Cardiac muscle cell (in vitro differentiated cells and primary cell): ENCODE measurements around the gene DUS3L. TPM values are rescaled to one million over a fixed set of nuclear protein-coding genes. Genes with fewer than 3 reads are reported as not detected.

ENCODE experiments used
- DNase-seq, 2 donors: peaks; one replicate each; pipeline versions ENCODE4 v3.0.0 to v3.0.0-alpha.2; 2010 to 2017; ENCODE audit warnings: low read depth in 1 of 2, low spot score in 1 of 2
- H3K27ac ChIP-seq: fragments of 200-600 bp; sonication (generic); 2 replicates; pipeline ENCODE4 v1.5.1; 2016
- H3K27me3 ChIP-seq: fragments of 200-600 bp; sonication (generic); 2 replicates; pipeline ENCODE4 v1.6.0; 2016; ENCODE audit warnings: control low read depth
- H3K36me3 ChIP-seq: fragments of 200-600 bp; sonication (generic); 2 replicates; pipeline ENCODE4 v1.5.1; 2016; ENCODE audit warnings: control low read depth
- H3K4me1 ChIP-seq: fragments of 200-600 bp; sonication (generic); 2 replicates; pipeline ENCODE4 v1.8.1; 2017; ENCODE audit warnings: low read depth, mild to moderate bottlenecking, mixed run types
- H3K4me3 ChIP-seq: fragments of 200-600 bp; sonication (generic); 2 replicates; pipeline ENCODE4 v1.5.1; 2016; ENCODE audit warnings: mild to moderate bottlenecking
- H3K9me3 ChIP-seq: fragments of 200-600 bp; sonication (generic); 2 replicates; pipeline ENCODE4 v1.5.1; 2017; ENCODE audit warnings: low read depth, mild to moderate bottlenecking, control low read depth
- polyA plus RNA-seq: library from polyadenylated mRNA; unstranded; fragments of >200 nt; fragmentation: Nextera tagmentation; extraction: Ambion mirVana; gene quantifications from 2 replicates; pipeline ENCODE4 v1.2.1, GENCODE V29; 2016
- total RNA-seq: library from RNA; depleted of rRNA; stranded (reverse); fragments of >200 nt; gene quantifications from 2 replicates; pipeline ENCODE4 v1.2.3, GENCODE V29; 2016
- TF ChIP-seq, protein P1 (sequence below): IDR thresholded peaks from 2 replicates; pipeline ENCODE4 v1.5.1; 2012; ENCODE audit warnings: low read depth, mild to moderate bottlenecking, low read length

The DUS3L gene
- total and polyA plus RNA-seq, 2 experiments from 2014 or later, result 39.1 to 43.4 TPM

DNA sequence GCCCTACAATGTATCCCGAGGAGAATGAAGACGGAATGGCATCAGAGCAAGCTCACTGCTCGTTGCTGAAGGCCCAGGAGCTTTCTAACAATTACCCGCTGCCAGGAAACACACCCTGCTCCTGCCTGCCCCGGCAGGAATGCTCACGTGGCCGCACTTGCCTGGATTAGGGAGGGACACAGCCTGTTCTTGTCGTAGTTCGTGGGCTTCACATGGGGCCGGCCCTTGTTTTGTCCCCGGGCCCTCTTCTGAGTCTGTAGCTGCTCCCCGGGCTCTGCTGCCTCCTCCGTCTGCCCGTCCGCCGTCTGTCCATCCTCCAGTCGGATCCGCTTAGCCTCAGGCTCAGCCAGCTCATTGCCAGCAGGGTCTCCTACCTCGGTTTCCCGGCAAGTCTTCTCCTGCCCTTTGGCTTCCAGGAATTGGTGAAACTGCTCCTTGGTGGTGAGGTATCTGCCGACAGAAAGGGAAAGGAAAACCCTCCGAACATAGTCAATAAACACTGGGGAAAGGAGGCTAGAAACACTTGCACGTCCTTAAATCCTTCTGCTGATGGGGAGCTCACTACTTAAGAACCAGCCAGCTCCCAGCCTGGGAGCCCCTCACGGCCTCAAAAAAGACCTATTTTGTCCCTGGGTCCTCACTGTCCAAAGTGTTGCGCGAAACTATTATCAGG is 941 bp downstream of the DUS3L start:
- Histone ChIP-seq H3K4me1 (no peaks in the 10 kb centered on the region), H3K27me3 (no peaks in the 10 kb centered on the region), H3K4me3 (peak overlapping the region; percentile 19), H3K27ac (no peak overlapping the region), H3K36me3 (peaks cover 16% of the 10 kb centered on the region), H3K9me3 (no peaks in the 10 kb centered on the region)
- TF ChIP-seq, protein P1, sequence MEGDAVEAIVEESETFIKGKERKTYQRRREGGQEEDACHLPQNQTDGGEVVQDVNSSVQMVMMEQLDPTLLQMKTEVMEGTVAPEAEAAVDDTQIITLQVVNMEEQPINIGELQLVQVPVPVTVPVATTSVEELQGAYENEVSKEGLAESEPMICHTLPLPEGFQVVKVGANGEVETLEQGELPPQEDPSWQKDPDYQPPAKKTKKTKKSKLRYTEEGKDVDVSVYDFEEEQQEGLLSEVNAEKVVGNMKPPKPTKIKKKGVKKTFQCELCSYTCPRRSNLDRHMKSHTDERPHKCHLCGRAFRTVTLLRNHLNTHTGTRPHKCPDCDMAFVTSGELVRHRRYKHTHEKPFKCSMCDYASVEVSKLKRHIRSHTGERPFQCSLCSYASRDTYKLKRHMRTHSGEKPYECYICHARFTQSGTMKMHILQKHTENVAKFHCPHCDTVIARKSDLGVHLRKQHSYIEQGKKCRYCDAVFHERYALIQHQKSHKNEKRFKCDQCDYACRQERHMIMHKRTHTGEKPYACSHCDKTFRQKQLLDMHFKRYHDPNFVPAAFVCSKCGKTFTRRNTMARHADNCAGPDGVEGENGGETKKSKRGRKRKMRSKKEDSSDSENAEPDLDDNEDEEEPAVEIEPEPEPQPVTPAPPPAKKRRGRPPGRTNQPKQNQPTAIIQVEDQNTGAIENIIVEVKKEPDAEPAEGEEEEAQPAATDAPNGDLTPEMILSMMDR, result no peak
- DNase-seq, result no peak

DNA sequence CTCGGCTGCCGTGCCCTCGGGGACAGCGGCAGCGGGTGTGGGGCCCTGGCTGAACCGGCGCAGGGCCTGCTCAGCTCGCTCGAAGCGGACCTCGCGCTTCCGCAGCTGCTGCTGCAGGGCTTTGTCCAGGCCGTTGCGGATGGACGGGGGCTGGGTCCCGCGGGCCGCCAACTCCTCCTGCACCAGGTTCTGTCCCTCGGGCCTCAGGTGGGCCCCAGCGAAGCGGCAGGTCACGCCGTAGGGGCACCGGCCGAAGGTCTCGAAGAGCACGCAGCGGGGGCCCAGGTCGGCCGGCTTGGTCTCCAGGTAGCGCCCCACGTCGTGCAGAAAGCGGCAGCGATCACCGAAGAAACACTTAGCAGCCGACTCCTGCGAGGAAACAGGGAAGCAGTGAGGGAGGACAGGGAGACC is 1.6 kb downstream of the DUS3L start:
- Histone ChIP-seq H3K36me3 (peaks cover 16% of the 10 kb centered on the region), H3K4me1 (no peaks in the 10 kb centered on the region), H3K27ac (no peak overlapping the region), H3K4me3 (no peak overlapping the region), H3K27me3 (no peaks in the 10 kb centered on the region), H3K9me3 (no peaks in the 10 kb centered on the region)
- TF ChIP-seq, protein P1, result no peak
- no peak for DNase-seq

DNA sequence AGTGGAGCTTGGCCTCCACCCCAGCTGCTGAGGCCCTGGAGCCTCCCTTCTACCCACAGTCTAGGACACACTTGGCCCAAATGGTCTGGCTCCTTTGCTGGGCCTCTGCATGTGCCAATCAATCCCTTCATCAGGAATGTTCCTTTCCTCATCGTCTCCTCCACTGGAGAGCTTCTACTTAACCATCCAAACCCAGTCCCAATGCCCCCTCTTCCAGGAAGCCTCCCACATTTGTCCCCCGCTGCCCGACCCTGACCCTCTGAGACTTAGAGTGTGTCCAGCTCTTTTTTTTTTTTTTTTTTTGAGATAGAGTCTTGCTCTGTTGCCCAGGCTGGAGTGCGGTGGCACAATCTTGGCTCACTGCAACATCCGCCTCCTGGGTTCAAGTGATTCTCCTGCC is 2.5 kb downstream of the DUS3L start:
- Histone ChIP-seq H3K4me3 (no peak overlapping the region), H3K4me1 (no peaks in the 10 kb centered on the region), H3K27ac (no peak overlapping the region), H3K36me3 (peaks cover 16% of the 10 kb centered on the region), H3K9me3 (no peaks in the 10 kb centered on the region), H3K27me3 (no peaks in the 10 kb centered on the region)
- DNase-seq, result no peak
- TF ChIP-seq, protein P1, result no peak

DNA sequence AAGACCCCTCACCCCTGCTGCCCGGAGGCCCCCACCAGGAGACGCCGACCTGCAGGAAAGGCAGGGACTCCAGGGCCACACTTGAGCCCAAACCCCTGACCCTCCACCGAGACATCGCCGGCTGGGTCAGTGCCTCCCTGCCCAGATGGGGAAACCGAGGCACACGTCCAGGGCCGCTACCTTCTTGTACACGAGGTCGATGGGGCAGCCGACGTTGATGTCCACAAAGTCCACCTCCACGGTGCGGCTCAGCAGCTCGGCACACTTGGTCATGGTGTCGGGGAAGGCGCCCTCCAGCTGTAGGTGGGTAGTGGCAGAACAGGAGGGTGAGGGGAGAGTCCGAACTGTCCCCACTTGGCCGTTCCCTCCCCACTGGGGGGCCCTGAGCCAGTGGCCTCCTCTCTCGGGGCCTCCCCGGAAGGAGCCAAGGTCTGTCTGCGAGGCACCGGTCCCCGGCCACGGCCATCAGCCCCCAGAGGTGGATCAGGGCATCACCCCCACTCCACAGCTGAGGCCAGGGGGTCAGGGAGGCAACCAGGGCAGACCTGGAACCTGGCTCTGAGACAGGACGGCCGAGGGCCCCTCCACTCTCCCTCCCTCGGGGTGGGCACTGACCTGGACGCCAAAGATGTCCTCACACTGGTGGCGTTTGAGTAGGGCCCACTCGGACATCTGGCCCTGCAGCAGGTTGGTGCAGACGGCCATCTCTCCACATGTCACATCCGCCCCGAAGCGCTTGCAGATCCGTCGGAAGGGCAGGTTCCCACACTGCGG is 3.4 kb downstream of the DUS3L start:
- Histone ChIP-seq H3K4me3 (no peak overlapping the region), H3K36me3 (peaks cover 16% of the 10 kb centered on the region), H3K4me1 (no peaks in the 10 kb centered on the region), H3K27me3 (no peaks in the 10 kb centered on the region), H3K27ac (no peak overlapping the region), H3K9me3 (no peaks in the 10 kb centered on the region)
- no peak for DNase-seq
- TF ChIP-seq, protein P1, result no peak

DNA sequence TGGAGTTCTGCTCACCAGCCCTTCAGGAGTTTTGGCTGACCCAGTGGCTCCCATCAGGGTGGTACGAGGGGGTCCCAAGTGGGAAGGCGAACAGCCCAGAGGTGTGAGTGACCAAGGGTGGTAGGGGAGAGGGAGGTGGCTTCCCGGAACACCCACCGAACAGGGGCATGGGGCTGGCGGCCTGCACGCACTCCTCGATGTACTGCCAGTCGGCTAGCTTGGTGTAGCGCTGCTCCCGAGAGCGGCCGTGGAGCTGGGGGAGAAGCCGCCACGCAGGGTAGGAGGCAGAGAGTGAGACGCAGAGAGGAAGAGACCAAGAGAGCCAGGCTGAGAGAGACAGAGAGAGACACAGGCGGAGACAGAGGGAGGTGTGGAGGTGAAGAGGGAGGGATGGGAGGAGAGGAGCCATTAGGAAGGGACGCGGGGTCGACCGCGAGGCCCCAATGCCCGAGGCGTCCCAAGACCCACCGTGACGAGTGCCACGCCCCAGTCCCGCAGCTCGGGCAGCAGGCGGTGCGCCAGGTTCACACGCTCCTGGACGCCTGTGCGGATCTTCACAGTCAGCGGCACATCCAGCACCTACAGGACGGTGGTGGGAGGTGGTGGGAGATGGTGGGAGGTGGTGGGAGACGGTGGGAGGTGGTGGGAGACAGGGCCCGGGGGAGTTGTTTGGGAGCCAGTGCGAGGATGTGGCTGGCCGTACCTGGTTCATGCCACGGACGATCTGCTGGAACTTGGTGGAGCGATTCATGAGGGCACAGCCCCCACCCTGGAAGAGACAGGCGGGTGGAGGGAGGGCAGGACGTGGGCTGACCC is 4.2 kb downstream of the DUS3L start:
- TF ChIP-seq, protein P1, result no peak
- Histone ChIP-seq H3K4me1 (no peaks in the 10 kb centered on the region), H3K9me3 (no peaks in the 10 kb centered on the region), H3K4me3 (no peak overlapping the region), H3K27ac (no peak overlapping the region), H3K27me3 (no peaks in the 10 kb centered on the region), H3K36me3 (peaks cover 16% of the 10 kb centered on the region)
- DNase-seq, result no peak
